Kidney epithelial cell (primary cell): Measurements from ENCODE around the gene RXRA. TPM values are rescaled to one million over a fixed set of nuclear protein-coding genes. Genes with fewer than 3 reads are reported as not detected.

Source experiments
- DNase-seq: peaks from one replicate; pipeline ENCODE4 v3.0.0-alpha.2; 2010; ENCODE audit warnings: low read depth
- H3K27me3 ChIP-seq: 2 replicates; pipeline ENCODE4 v1.6.0; 2011; ENCODE audit warnings: low read length; ENCODE audit not compliant: control insufficient read depth, insufficient read depth
- H3K36me3 ChIP-seq: 2 replicates; pipeline ENCODE4 v1.5.1; 2011; ENCODE audit warnings: low read length; ENCODE audit not compliant: control insufficient read depth, insufficient read depth
- H3K4me3 ChIP-seq: 2 replicates; pipeline ENCODE4 v1.5.1; 2011; ENCODE audit warnings: low read depth, mild to moderate bottlenecking, control low read depth, low read length
- CTCF ChIP-seq: IDR thresholded peaks from 2 replicates; pipeline ENCODE4 v1.5.1; 2011; ENCODE audit warnings: mild to moderate bottlenecking, moderate library complexity, low read length, control low read depth, inconsistent platforms; ENCODE audit not compliant: insufficient read depth, poor library complexity, severe bottlenecking
- total RNA-seq: library from RNA; depleted of rRNA; stranded (reverse); fragments of >200 nt; gene quantifications from 2 replicates; pipeline ENCODE4 v1.2.3, GENCODE V29; 2015

The RXRA gene
- total RNA-seq, 1 donor from 2014 or later = 15.0 TPM

GRCh38 chr9:134393582-134394280, 67.5 kb downstream of the RXRA start:
- no peaks in the 10 kb centered on the region for H3K36me3 ChIP-seq
- H3K27me3 ChIP-seq = no peaks in the 10 kb centered on the region
- no peak for TF ChIP-seq CTCF
- DNase-seq = no peak
- no peak overlapping the region for H3K4me3 ChIP-seq

DNA sequence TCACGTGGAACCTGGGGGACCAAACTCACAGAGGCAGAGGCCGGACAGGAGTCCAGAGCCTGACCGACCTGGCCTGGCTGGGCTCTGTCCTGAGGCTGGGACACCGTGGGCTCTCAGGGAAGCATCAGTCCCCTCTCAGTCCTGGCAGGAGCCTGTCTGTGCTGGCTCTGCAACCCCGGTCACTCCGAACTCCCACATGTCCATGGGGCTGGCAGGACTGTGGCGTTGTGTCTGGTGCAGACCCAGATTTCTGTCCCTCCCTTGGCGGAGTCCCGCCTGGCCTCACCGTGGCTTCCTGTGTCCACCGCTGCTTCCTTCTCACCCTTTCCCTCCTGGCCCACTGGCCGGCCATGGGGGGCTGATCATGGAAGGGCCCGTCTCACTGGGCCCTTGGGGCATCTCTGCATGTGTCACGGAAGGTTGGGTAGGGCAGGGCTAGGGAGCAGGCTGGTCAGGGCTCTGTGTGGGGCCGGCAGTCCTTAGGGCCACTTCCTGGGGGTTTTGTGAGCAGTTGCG, 68.8 kb downstream of the RXRA start:
- Histone ChIP-seq H3K27me3 (no peaks in the 10 kb centered on the region), H3K36me3 (no peaks in the 10 kb centered on the region), H3K4me3 (no peak overlapping the region)
- no peak for TF ChIP-seq CTCF
- no peak for DNase-seq

DNA sequence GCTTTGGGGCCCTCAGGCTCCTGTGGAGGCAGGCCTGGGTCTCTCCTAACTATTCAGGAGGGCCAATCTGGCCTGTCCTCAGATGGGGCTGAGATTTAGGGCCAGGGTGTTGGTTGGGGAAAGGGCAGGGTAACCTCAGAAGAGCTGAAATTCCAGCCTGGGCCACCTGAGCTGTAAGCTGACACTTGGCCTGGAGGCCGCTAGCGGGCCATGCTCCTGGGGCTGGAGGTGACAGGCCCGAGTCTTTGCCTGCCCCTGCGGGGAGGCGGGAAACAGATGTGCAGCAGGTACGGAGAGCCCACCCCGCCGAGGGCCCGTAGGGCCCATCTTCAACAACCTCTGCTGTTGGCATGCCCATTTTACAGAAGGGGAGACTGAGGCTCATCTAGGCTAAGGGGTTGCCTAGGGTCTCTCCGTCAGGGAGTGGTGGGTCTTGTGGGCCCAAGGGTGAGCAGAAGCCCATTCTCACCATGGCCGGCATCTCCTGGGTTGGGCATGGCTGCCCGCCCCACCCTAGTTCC, 69.5 kb downstream of the RXRA start:
- no peaks in the 10 kb centered on the region for H3K36me3 ChIP-seq
- H3K27me3 ChIP-seq = no peaks in the 10 kb centered on the region
- H3K4me3 ChIP-seq = no peak overlapping the region
- TF ChIP-seq CTCF = no peak
- no peak for DNase-seq

- no peaks in the 10 kb centered on the region for H3K36me3 ChIP-seq
- DNase-seq = no peak
- no peak for TF ChIP-seq CTCF
- H3K4me3 ChIP-seq = no peak overlapping the region
- H3K27me3 ChIP-seq = no peaks in the 10 kb centered on the region
These were observed 70.0 kb downstream of the RXRA start for GRCh38 chr9:134396258-134396742.

DNA sequence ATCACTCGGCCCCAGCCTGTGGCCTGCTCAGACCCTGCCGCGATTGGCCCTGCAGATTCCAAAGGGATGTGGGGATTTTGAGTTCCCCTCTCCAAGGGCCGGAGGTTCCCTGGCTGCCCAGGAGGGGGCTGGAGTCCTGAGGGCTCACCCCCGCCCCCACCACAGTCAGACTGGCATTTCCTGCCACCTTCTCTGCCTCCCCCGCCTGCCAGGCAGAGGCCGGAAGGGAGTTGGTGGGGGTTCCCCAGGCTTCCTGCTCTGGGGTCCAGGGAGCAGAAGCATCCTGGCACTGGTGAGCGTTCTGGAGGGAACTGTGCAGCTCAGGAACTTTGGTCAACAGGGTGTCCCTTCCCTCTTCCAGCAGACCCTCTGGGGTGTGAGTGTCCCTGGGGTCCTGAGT, 70.6 kb downstream of the RXRA start:
- no peaks in the 10 kb centered on the region for H3K36me3 ChIP-seq
- H3K27me3 ChIP-seq = no peaks in the 10 kb centered on the region
- TF ChIP-seq CTCF = no peak
- H3K4me3 ChIP-seq = no peak overlapping the region
- no peak for DNase-seq

DNA sequence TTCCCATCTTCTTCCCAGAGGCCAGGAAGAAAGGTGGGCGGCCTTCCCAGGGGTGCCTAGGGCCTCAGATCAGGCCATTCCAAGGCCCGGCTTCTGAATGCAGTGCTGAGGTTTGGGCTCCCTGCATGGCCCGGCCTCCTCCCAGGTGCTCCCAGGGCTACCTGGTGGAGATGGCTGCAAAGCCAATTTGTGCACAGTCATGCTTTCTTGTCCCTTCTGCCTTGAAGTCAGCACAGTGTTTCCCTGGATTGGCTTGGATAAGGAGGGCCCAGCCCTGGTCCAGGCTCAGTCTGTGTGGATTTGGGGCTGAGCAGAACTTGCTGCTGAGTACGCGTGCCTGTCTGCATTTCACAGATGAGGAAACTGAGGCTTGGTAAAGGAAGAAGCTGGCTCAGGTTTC, 72.5 kb downstream of the RXRA start:
- no peak for TF ChIP-seq CTCF
- Histone ChIP-seq H3K27me3 (no peaks in the 10 kb centered on the region), H3K4me3 (no peak overlapping the region), H3K36me3 (no peaks in the 10 kb centered on the region)
- no peak for DNase-seq
